BLaER1 treated with 17β-estradiol and CSF1 and Interleukin-3, amounts not matched to agents 10 nM and 100 nM (cell line): Measurements from ENCODE around the gene TRPT1.

Experiments
- H3K27ac ChIP-seq, 11 experiments: shearing (Covaris generic); formaldehyde crosslinking; 2 replicates each; pipeline ENCODE4 v1.8.1; 2022
- H3K27me3 ChIP-seq, 11 experiments: shearing (Covaris generic); formaldehyde crosslinking; 2 replicates each; pipeline ENCODE4 v1.8.1; 2022
- H3K36me3 ChIP-seq, 11 experiments: shearing (Covaris generic); formaldehyde crosslinking; 2 replicates each; pipeline ENCODE4 v1.8.1; 2022
- H3K4me1 ChIP-seq, 10 experiments: shearing (Covaris generic); formaldehyde crosslinking; 2 replicates each; pipeline ENCODE4 v1.8.1; 2022
- H3K4me2 ChIP-seq, 11 experiments: shearing (Covaris generic); formaldehyde crosslinking; 2 replicates each; pipeline ENCODE4 v1.8.1; 2022
- H3K4me3 ChIP-seq, 10 experiments: shearing (Covaris generic); formaldehyde crosslinking; 2 replicates each; pipeline ENCODE4 v1.8.1; 2022
- H3K9ac ChIP-seq, 11 experiments: shearing (Covaris generic); formaldehyde crosslinking; 2 replicates each; pipeline ENCODE4 v1.8.1; 2022
- H3K9me3 ChIP-seq, 11 experiments: shearing (Covaris generic); formaldehyde crosslinking; replicated peaks in 1 of 11; 2 replicates each; pipeline ENCODE4 v1.8.1; 2022
- H4K20me1 ChIP-seq, 11 experiments: shearing (Covaris generic); formaldehyde crosslinking; 2 replicates each; pipeline ENCODE4 v1.8.1; 2022
- Cebpa-rat ChIP-seq, 11 experiments: shearing (Covaris generic); IDR thresholded peaks; 2 replicates each; pipeline ENCODE4 v1.8.1; 2022

TRPT1 gene

GRCh38 chr11:64207256-64208085 lies 18.5 kb downstream of the TRPT1 start:
- TF ChIP-seq Cebpa-rat (IDR thresholded peaks at IDR 0.05) = 0 out of 22 replicates have a peak, but pooled peaks of 2 of the 11 experiments have one; percentile 15 to 33
- Histone ChIP-seq H3K9ac (peak overlapping the region; percentile 93 to 99 (median 96)), H4K20me1 (peaks cover 47 to 75% (median 63%) of the 10 kb centered on the region in 11 experiments), H3K4me1 (peaks cover 61 to 78% (median 73%) of the 10 kb centered on the region in 10 experiments), H3K36me3 (peaks cover 41 to 80% (median 62%) of the 10 kb centered on the region in 11 experiments), H3K4me3 (peak overlapping the region; percentile 82 to 98 (median 94)), H3K4me2 (peak overlapping the region; percentile 96 to 100 (median 99)), H3K27ac (peak overlapping the region; percentile 87 to 100 (median 97)), H3K9me3 (no peaks in the 10 kb centered on the region), H3K27me3 (no peaks in the 10 kb centered on the region)

- peak within 1 kb of the TSS; percentile 87 to 100 (median 97) for H3K27ac ChIP-seq
- H3K36me3 ChIP-seq = peaks cover 33 to 80% (median 62%) of the 10 kb centered on the region in 11 experiments
- no peaks in the 10 kb centered on the region for H3K9me3 ChIP-seq
These were observed 19.3 kb downstream of the TRPT1 start, which contains the start of gene FERMT3 for GRCh38 chr11:64206457-64207255. FERMT3 (plus strand) TSS chr11:64206721; CDS start chr11:64207365, 644 bp downstream.

DNA sequence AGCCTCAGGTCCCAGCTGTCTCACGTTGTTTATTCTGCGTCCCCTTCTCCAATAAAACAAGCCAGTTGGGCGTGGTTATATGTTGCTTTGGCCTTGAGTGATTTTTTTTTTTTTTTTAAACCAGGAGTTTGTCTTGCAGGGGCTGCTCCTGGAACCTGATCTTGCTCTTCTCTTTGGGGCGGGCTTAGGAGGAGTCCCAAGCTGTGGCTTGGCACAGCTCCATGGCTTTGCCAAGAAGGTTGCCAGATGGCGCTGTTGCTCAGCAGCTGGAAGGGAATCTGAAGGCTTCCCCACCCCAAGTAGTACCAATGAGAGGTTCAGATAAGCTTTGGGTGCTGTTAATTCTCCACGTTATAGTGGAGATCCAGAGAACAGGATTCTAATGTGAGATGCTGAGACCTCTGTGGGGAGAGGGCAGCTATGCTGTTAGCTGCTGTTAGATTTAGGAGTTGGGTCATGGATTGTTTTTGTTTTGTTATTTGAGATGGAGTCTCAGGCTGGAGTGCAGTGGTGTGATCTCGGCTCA lies 21.5 kb downstream of the TRPT1 start:
- peaks cover 41 to 62% (median 50%) of the 10 kb centered on the region in 10 experiments for H3K4me1 ChIP-seq
- H3K4me2 ChIP-seq = peak overlapping the region; percentile 96 to 100 (median 99)
- H3K27ac ChIP-seq = peak overlapping the region; percentile 43 to 100 (median 97); a peak in 21 of 22 replicates

More at GRCh38 chr11:64206457-64207255, 19.3 kb downstream of the TRPT1 start, which contains the start of gene FERMT3:
- Histone ChIP-seq H3K27me3 (no peaks in the 10 kb centered on the region), H3K4me1 (peaks cover 53 to 70% (median 64%) of the 10 kb centered on the region in 10 experiments), H3K4me3 (peak within 1 kb of the TSS; percentile 82 to 98 (median 94)), H3K4me2 (peak within 1 kb of the TSS; percentile 96 to 100 (median 99)), H3K9ac (peak within 1 kb of the TSS; percentile 93 to 99 (median 96)), H4K20me1 (peaks cover 41 to 75% (median 62%) of the 10 kb centered on the region in 11 experiments)
- no peak for TF ChIP-seq Cebpa-rat (IDR thresholded peaks at IDR 0.05)

DNA sequence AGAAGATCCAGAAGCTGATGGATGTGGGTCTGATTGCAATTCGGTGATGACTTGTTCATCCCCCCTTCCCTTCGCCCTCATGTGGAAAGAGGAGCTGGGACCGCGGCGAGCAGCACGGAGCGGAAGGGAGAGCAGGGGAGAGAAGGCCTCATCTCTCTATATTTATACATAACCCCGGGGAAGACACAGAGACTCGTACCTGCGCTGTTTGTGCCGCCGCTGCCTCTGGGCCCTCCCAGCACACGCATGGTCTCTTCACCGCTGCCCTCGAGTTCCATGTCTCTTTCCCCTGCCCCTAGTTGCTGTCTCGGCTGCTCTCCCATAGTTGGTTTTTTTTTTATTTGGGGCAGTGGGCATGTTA lies 21.9 kb downstream of the TRPT1 start:
- Histone ChIP-seq H3K27ac (peak overlapping the region in 3 of 11 experiments; percentile 19 to 41 (median 21); a peak in 4 of 22 replicates), H4K20me1 (peaks cover 26 to 75% (median 62%) of the 10 kb centered on the region in 11 experiments), H3K9me3 (no peaks in the 10 kb centered on the region), H3K36me3 (peaks cover 7 to 79% (median 65%) of the 10 kb centered on the region in 11 experiments), H3K4me3 (no peak overlapping the region), H3K27me3 (no peaks in the 10 kb centered on the region), H3K4me2 (peak overlapping the region; percentile 38 to 100 (median 98)), H3K9ac (peak overlapping the region in 2 of 11 experiments; percentile 29 to 34; a peak in 6 of 22 replicates), H3K4me1 (peaks cover 36 to 58% (median 45%) of the 10 kb centered on the region in 10 experiments)
- TF ChIP-seq Cebpa-rat (IDR thresholded peaks at IDR 0.05) = no peak

More for the DNA sequence above, 21.5 kb downstream of the TRPT1 start:
- TF ChIP-seq Cebpa-rat (IDR thresholded peaks at IDR 0.05) = no peak
- Histone ChIP-seq H3K9ac (peak overlapping the region; percentile 46 to 99 (median 96); a peak in 21 of 22 replicates), H3K27me3 (no peaks in the 10 kb centered on the region), H3K9me3 (no peaks in the 10 kb centered on the region), H4K20me1 (peaks cover 31 to 80% (median 66%) of the 10 kb centered on the region in 11 experiments), H3K36me3 (peaks cover 12 to 81% (median 66%) of the 10 kb centered on the region in 11 experiments), H3K4me3 (peak overlapping the region; percentile 82 to 98 (median 94); a peak in 16 of 20 replicates)

GRCh38 chr11:64203421-64204079 lies 22.4 kb downstream of the TRPT1 start:
- Histone ChIP-seq H3K9me3 (no peaks in the 10 kb centered on the region), H3K27ac (peak overlapping the region in 3 of 11 experiments; percentile 19 to 41 (median 21); a peak in 4 of 22 replicates), H3K9ac (peak overlapping the region in 4 of 11 experiments; percentile 9 to 35 (median 32); a peak in 8 of 22 replicates), H3K36me3 (peaks cover 6 to 79% (median 65%) of the 10 kb centered on the region in 11 experiments), H3K27me3 (no peaks in the 10 kb centered on the region), H3K4me2 (peak overlapping the region in 7 of 11 experiments; percentile 97 to 100 (median 99); a peak in 7 of 22 replicates), H4K20me1 (peaks cover 21 to 70% (median 58%) of the 10 kb centered on the region in 11 experiments), H3K4me1 (peaks cover 31 to 54% (median 40%) of the 10 kb centered on the region in 10 experiments), H3K4me3 (no peak overlapping the region)
- no peak for TF ChIP-seq Cebpa-rat (IDR thresholded peaks at IDR 0.05)

DNA sequence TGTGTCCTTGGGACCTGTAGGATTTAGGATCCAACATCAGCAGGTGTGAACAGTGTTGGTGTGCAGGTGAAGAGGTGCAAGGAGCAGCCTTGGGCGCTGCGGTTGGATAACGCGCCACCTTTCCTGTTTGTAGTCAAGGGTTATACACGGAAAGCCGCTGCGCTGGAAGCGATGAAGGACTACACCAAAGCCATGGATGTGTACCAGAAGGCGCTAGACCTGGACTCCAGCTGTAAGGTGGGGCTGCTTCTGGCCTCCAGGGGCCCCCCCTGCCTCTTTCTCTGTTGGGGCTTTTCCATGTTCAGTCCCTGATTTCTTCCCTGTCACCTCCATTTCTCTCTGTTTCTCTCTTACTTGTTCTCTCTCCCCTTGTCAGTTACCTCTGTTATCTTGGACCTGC lies 23.0 kb downstream of the TRPT1 start:
- no peak for TF ChIP-seq Cebpa-rat (IDR thresholded peaks at IDR 0.05)
- Histone ChIP-seq H3K27me3 (no peaks in the 10 kb centered on the region), H3K9ac (peak overlapping the region in 8 of 11 experiments; percentile 1 to 34 (median 14); a peak in 5 of 22 replicates), H3K36me3 (peaks cover 6 to 79% (median 66%) of the 10 kb centered on the region in 11 experiments), H3K27ac (peak overlapping the region in 3 of 11 experiments; percentile 3 to 36 (median 19); a peak in 2 of 22 replicates), H3K4me3 (no peak overlapping the region), H3K4me1 (peaks cover 25 to 56% (median 37%) of the 10 kb centered on the region in 10 experiments), H3K9me3 (no peaks in the 10 kb centered on the region), H4K20me1 (peaks cover 15 to 65% (median 54%) of the 10 kb centered on the region in 11 experiments; a peak in 21 of 22 replicates), H3K4me2 (no peak overlapping the region)

- Histone ChIP-seq H3K4me2 (no peak overlapping the region), H3K36me3 (peaks cover 5 to 88% (median 79%) of the 10 kb centered on the region in 11 experiments; a peak in 21 of 22 replicates), H3K9ac (peak overlapping the region in 1 of 11 experiments; percentile 14; a peak in 1 of 22 replicates)
These were observed 24.4 kb downstream of the TRPT1 start for GRCh38 chr11:64201543-64201942.

More at GRCh38 chr11:64201543-64201942, 24.4 kb downstream of the TRPT1 start:
- Histone ChIP-seq H3K27ac (no peak overlapping the region), H3K9me3 (no peaks in the 10 kb centered on the region), H3K4me1 (peaks cover 24 to 71% (median 36%) of the 10 kb centered on the region in 10 experiments), H4K20me1 (peaks cover 23 to 71% (median 57%) of the 10 kb centered on the region in 11 experiments; a peak in 21 of 22 replicates), H3K4me3 (no peak overlapping the region), H3K27me3 (no peaks in the 10 kb centered on the region)
- TF ChIP-seq Cebpa-rat (IDR thresholded peaks at IDR 0.05) = peak in 2 of 11 experiments; percentile 20 to 63; a peak in 3 of 22 replicates
